H4 (cell line): ENCODE measurements around the gene PAX5. TPM values are rescaled to one million over a fixed set of nuclear protein-coding genes. Genes with fewer than 3 reads are reported as not detected.

Experiments used
- DNase-seq: peaks from one replicate; pipeline ENCODE4 v3.0.0-alpha.2; 2015; ENCODE audit warnings: low spot score
- total RNA-seq: library from RNA; depleted of rRNA; stranded (reverse); fragments of >200 nt; shearing (Covaris generic); gene quantifications from 2 replicates; pipeline ENCODE4 v1.2.3, GENCODE V29; 2014

PAX5 gene
- total RNA-seq, 1 experiment from 2014 or later = not detected

DNA sequence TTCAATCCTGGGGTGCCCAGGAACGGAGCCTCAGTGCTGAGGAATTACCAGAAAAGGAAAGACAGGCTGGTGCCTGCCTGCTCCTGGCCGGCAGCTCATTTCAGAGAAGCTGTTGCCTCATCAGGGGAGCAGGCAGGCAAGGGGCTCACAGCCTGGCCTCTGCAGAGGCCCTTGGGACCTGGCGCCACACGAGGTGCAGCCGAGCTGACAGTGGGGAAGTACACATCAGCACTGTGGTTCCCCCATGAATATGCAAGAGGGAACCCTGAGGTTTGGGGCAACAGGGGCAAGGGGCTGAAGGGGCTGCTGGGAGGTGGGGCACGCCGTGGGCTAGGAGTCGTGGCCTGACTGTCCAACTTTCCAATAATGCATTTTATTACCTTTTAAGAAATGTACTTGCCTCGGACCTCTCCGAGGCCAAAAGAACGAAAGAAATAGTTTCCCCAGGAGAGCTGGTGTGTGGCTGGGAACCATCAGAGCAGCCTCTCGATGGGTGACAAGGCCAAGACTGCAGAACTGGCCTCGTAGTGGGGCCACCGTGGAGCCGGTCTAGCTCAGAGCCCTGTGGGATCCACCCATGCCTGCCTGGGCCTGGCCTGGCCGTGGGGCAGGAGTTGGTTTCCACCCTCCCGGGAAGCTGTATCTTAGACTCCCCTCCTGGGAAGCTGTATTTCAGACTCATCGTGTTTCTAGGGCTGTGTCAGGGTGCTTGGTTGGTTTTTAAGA is 198.6 kb downstream of the PAX5 start:
- no peak for DNase-seq

GRCh38 chr9:36834736-36835135 is 199.3 kb downstream of the PAX5 start:
- no peak for DNase-seq

GRCh38 chr9:36833954-36834353 is 200.1 kb downstream of the PAX5 start:
- DNase-seq = no peak

DNA sequence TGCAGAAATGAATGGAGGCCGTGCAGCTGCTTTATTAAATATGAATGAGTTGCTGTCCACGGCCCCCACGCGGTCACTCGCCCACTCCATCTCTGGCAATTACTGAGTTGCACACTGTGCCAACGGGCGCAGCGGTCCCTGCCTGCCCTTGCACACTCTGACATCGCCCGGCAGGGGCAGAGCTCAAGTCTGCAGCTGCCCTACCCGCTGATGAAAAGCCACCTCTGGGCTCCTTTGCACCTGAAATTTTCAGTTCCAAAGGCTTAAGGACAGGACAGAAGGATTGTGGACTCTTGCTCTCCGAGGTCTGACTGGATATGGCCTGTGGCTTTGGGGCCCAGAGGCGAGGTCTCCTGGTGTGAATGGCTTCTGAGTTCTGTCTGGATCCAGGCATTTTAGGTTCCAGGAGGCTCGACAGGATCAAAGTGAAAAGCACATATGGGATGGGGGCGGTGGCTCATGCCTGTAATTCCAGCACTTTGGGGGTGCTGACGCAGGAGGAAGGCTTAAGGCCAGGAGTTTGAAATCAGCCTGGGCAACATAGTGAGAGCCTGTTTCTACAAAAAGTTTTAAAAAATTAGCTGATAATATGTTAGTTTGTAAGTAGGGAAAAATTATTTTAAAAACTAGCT is 201.8 kb downstream of the PAX5 start:
- no peak for DNase-seq

GRCh38 chr9:36831381-36832161 is 202.5 kb downstream of the PAX5 start:
- no peak for DNase-seq

DNA sequence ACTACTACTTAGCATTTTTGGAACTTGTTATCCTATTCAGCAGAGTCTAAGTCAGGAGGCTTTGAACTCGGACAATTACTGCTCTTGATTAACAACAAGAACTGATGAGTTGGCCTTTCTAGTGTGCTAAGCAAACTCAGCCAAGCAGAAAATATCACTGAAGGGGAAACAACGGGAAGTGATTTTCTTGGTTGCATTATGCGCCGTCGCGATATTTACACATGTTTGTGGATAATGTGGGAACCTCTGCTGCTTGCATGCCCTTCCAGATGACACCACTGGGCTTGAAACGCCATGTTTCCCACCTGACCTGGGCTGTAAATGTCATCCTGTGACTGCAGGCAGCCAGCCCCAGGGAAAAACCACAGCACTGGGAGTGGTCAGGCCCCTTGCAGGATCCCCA is 205.5 kb downstream of the PAX5 start:
- DNase-seq = no peak

DNA sequence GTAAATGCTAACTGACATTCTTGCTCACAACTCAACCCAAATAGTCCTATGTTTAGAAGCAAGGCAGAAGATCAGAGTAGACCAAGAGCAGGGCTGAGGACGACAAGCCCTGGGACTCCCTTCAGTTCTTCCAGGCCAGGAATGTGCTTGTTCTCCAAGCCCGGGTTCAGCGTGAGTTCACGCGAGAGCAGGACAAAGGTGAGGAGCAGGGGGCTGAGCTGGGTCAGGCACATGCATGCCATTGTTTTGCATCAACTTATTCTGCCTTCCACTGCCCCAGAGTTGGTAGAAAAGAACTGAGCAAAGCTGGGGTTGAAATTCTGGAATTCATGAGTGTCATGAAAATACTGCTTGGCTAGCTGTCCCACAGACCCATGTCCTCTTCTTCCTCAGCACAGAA is 206.5 kb downstream of the PAX5 start:
- DNase-seq = no peak

GRCh38 chr9:36826581-36826980 is 207.5 kb downstream of the PAX5 start:
- DNase-seq = no peak

GRCh38 chr9:36825179-36825578 is 208.9 kb downstream of the PAX5 start:
- DNase-seq = no peak

- DNase-seq = no peak
Observed at GRCh38 chr9:36823934-36824333, 210.1 kb downstream of the PAX5 start.

DNA sequence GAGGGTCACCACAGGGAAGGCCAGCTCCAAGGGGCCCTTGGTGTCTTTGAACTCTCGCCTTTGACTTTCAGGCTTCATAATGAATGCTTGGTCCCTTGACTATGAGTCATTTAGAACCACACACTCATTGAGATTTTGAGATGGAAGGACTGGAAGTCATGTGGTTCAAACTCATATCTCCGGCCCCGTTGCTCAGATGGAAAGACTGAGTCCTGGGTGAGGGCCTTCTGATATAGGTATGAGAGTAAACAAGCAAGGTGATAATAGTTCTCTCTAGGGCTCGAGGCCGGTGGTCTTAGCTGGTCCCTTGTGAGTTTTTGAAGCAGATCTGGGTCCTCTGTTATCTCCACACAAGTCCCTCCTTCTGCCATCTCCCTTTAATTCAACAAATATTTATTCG is 210.6 kb downstream of the PAX5 start:
- no peak for DNase-seq

DNA sequence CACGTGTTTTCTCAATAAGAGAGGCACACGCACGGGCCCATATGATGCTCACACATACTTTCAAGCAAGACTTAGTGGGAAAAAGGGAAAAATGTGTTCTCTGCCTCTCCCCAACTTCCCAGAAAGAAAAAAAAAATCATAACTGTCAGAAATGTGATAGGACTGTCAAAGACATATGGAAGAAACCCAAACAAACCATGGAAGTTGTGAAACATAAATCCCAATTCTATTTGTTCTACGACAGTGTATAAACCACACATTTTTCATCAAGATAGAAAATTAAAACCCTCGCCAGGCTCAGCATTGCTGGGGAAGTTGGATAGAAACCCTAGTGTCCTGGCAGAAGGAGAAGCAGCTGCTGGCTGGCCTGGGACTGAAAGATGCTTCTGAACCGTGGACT is 211.9 kb downstream of the PAX5 start:
- no peak for DNase-seq

DNA sequence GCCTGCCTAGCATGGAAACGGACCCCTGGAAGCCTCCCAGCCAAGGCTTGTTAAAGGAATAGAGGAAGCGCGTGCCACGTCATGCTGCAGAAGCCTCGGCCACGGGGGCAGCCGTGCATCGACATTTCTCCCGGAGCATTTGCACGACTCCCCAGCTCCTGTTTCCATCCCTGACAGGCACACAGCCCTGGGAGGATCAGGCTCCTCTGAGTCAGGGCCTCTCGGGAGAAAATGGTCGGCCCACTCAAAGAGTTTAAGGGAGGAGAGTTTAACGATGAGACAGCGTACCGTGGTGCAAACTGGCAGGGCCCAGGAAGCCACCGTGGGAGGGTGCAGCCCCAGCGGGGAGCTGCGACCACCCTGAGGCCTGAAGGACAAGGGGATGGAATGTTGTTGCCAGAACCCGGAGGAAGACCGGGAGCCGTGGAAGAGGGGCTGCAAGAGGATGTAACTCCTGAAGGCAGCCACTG is 213.6 kb downstream of the PAX5 start:
- no peak for DNase-seq

DNA sequence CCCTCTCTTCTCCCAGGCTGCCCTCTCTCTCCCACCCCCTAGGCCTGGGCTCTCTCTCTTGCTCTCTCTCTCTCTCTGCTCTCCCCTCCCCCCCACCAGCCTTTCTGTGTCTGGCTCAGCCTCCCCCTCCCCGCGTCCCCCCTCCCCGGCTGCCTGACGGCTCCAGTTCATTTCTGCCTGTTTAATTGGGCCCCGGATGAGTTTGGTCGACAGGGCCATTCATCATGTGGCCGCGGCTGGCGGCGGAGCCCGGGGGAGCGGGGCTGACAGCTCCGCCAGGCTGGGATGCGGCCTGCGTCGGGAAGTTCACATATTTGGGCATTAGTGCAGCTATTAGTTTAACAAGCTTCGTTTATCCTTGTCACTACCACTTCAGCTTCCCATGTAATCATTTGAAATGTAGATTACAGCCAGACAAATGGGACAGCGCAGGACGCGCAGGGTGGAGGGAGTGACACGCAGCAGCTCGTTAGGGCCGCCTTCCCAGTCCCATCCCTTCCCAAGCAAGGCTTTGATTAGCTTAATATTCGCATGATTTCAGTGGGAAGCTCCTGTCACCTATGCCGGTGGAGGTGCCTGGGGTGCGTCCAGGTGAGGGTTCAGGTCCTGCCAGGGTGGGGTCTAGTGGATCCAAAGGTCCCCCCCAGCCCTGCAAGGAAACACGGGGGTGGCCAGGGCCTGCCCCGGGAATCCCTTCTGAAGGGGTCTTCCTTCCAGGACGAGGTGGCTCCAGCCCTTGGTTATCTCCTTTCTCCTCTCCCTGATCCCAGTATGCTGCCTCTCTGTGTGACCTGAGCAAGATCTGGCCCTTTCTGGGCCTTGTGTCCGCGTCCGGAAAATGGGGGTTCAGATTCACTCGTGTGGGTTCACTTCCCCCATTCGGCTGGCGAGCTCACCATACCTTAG is 214.8 kb downstream of the PAX5 start:
- no peak for DNase-seq

GRCh38 chr9:36818242-36818938 is 215.7 kb downstream of the PAX5 start:
- no peak for DNase-seq

- no peak for DNase-seq
Observed at GRCh38 chr9:36817160-36817834, 216.8 kb downstream of the PAX5 start.

DNA sequence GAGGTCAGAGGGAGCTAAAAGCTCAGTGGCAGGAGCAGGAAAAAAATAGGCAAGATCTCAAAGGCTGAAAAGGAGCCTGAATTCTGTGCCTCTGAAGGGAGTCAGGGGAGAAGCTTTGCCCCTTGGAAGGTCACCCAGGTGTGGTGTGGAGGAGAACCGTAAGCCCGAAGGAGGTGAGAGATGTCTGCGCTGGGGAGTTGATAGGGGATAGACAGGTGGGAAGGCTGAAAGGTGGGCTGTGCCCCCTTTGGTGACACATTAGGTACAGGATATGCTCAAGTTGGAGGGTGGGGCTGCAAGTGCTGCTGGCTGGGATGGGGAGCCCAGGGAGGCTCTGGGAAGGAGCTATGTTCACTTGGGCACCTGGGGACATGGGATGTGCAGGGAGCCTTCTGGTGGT is 217.7 kb downstream of the PAX5 start:
- DNase-seq = no peak

GRCh38 chr9:36815566-36816348 is 218.3 kb downstream of the PAX5 start:
- no peak for DNase-seq

- no peak for DNase-seq
Observed at GRCh38 chr9:36815023-36815422, 219.0 kb downstream of the PAX5 start.

GRCh38 chr9:36813154-36813553 is 220.9 kb downstream of the PAX5 start:
- no peak for DNase-seq
